Activated CD4-positive, alpha-beta T cell treated with anti-CD3 and anti-CD28 coated beads, Interleukin-2, amount 50 U/mL, for 48 hours (primary cell): ENCODE data around the gene PLD6.

Experiments
- DNase-seq, 2 experiments: peaks; one replicate each; pipeline ENCODE4 v3.0.0-alpha.2; 2020

Gene PLD6

GRCh38 chr17:17226451-17227265 is 20.5 kb upstream of the PLD6 start:
- no peak for DNase-seq

GRCh38 chr17:17225901-17226300 is 19.8 kb upstream of the PLD6 start:
- no peak for DNase-seq

GRCh38 chr17:17224137-17224536 is 18.0 kb upstream of the PLD6 start:
- no peak for DNase-seq

- DNase-seq, result no peak
These were observed 17.6 kb upstream of the PLD6 start for GRCh38 chr17:17223736-17224135.

GRCh38 chr17:17221329-17221728 is 15.2 kb upstream of the PLD6 start:
- DNase-seq, result no peak

- DNase-seq, result no peak
These were observed 14.4 kb upstream of the PLD6 start for GRCh38 chr17:17220529-17220928.

- no peak for DNase-seq
These were observed 11.9 kb upstream of the PLD6 start for GRCh38 chr17:17217995-17218394.

GRCh38 chr17:17216776-17217175 is 10.6 kb upstream of the PLD6 start:
- no peak for DNase-seq

GRCh38 chr17:17216236-17216635 is 10.1 kb upstream of the PLD6 start:
- DNase-seq, result no peak

- no peak for DNase-seq
These were observed 9.4 kb upstream of the PLD6 start for GRCh38 chr17:17215575-17215974.

GRCh38 chr17:17214646-17215436 is 8.7 kb upstream of the PLD6 start:
- DNase-seq, result no peak

- no peak for DNase-seq
These were observed 7.6 kb upstream of the PLD6 start for GRCh38 chr17:17213775-17214174.

- DNase-seq, result no peak
These were observed 1.9 kb upstream of the PLD6 start for GRCh38 chr17:17207998-17208397.

- DNase-seq, result no peak
These were observed 791 bp upstream of the PLD6 start for GRCh38 chr17:17206913-17207335.

- DNase-seq, result peak; percentile 72 to 77
These were observed 587 bp downstream of the PLD6 start for GRCh38 chr17:17205368-17206123.

GRCh38 chr17:17204635-17205231 is 1.4 kb downstream of the PLD6 start:
- no peak for DNase-seq

- DNase-seq, result no peak
These were observed 2.0 kb downstream of the PLD6 start for GRCh38 chr17:17204041-17204591.

GRCh38 chr17:17203173-17203730 is 2.9 kb downstream of the PLD6 start:
- DNase-seq, result no peak

GRCh38 chr17:17201907-17202306 is 4.2 kb downstream of the PLD6 start:
- no peak for DNase-seq

- no peak for DNase-seq
These were observed 4.9 kb downstream of the PLD6 start for GRCh38 chr17:17201271-17201670.

- DNase-seq, result no peak
These were observed 5.3 kb downstream of the PLD6 start for GRCh38 chr17:17200831-17201230.

GRCh38 chr17:17200311-17200710 is 5.8 kb downstream of the PLD6 start:
- DNase-seq, result no peak
